Stomach smooth muscle (tissue), 2 donors: ENCODE measurements around the gene PGBD2.

Experiments used
- H3K27ac ChIP-seq: one replicate; pipeline ENCODE4 v1.7.0; 2013; ENCODE audit warnings: mild to moderate bottlenecking, low read length, inconsistent platforms
- H3K27me3 ChIP-seq, 2 donors: one replicate each; pipeline ENCODE4 v1.7.0; 2013; ENCODE audit warnings: low read length in 2 of 2; ENCODE audit not compliant: insufficient read depth in 2 of 2, control insufficient read depth in 1 of 2
- H3K36me3 ChIP-seq, 2 donors: one replicate each; pipeline ENCODE4 v1.7.0; 2013; ENCODE audit warnings: low read length in 2 of 2; ENCODE audit not compliant: control insufficient read depth in 2 of 2, insufficient read depth in 2 of 2
- H3K4me1 ChIP-seq: one replicate; pipeline ENCODE4 v1.7.0; 2013; ENCODE audit warnings: low read length; ENCODE audit not compliant: control insufficient read depth, insufficient read depth
- H3K4me3 ChIP-seq, 2 donors: one replicate each; pipeline ENCODE4 v1.7.0; 2013; ENCODE audit warnings: low read length in 2 of 2
- H3K9ac ChIP-seq, 2 donors: one replicate each; pipeline ENCODE4 v1.7.0; 2013; ENCODE audit warnings: low read length in 2 of 2, mild to moderate bottlenecking in 1 of 2
- H3K9me3 ChIP-seq, 2 donors: one replicate each; pipeline ENCODE4 v1.7.0; 2013; ENCODE audit warnings: low read length in 2 of 2; ENCODE audit not compliant: control insufficient read depth in 2 of 2
- donor health status: healthy.
- donor health status: Pancreatic carcinoma.

The PGBD2 gene

GRCh38 chr1:248906009-248906752 is at the start of gene PGBD2:
Gene PGBD2, plus strand, starts transcription at chr1:248906235. Its CDS starts 7,628 bp downstream, at chr1:248913863.
- H3K9me3 ChIP-seq, result no peaks in the 10 kb centered on the region
- peak within 1 kb of the TSS; percentile 80 to 87 for H3K9ac ChIP-seq
- peak within 1 kb of the TSS; percentile 87 for H3K27ac ChIP-seq
- no peaks in the 10 kb centered on the region for H3K36me3 ChIP-seq
- peaks cover 15% of the 10 kb centered on the region for H3K4me1 ChIP-seq
- H3K4me3 ChIP-seq, result peak within 1 kb of the TSS; percentile 80 to 93
- no peaks in the 10 kb centered on the region for H3K27me3 ChIP-seq

GRCh38 chr1:248857201-248857600 is 48.8 kb upstream of the PGBD2 start:
- Histone ChIP-seq H3K4me3 (peak overlapping the region; percentile 75 to 84), H3K27me3 (no peaks in the 10 kb centered on the region), H3K9ac (no peak overlapping the region), H3K9me3 (no peaks in the 10 kb centered on the region), H3K27ac (no peak overlapping the region), H3K4me1 (peaks cover 23% of the 10 kb centered on the region), H3K36me3 (peaks cover 11 to 19% of the 10 kb centered on the region in 2 donors)

DNA sequence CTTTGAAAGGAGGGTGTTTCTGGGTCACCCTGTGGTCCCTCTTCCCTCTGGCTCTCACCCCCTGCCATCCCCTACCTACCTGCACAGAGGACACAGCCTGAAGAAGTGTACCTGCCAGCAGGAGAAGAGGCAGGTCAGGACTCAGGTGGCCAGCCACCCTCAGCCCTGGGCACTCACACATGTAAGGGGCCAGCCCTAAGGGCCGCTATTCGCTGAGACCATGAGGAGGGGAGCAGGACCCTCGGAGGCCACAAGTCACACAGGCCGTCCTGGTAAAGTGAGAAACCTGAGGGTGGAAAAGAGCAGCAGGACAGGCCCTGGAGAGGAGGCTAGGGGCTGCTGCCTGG is 48.3 kb upstream of the PGBD2 start:
- no peak overlapping the region for H3K27ac ChIP-seq

GRCh38 chr1:248858096-248858890 is 47.7 kb upstream of the PGBD2 start:
- H3K27ac ChIP-seq, result peak overlapping the region; percentile 88
- H3K9ac ChIP-seq, result peak overlapping the region; percentile 79 to 94
- peaks cover 30% of the 10 kb centered on the region for H3K4me1 ChIP-seq
- peaks cover 11 to 17% of the 10 kb centered on the region in 2 donors for H3K36me3 ChIP-seq
- H3K9me3 ChIP-seq, result no peaks in the 10 kb centered on the region
- H3K27me3 ChIP-seq, result no peaks in the 10 kb centered on the region
- peak overlapping the region; percentile 75 to 84 for H3K4me3 ChIP-seq

More for the DNA sequence above, 48.3 kb upstream of the PGBD2 start:
- H3K36me3 ChIP-seq, result peaks cover 11 to 19% of the 10 kb centered on the region in 2 donors
- peak overlapping the region; percentile 75 to 84 for H3K4me3 ChIP-seq
- peaks cover 24% of the 10 kb centered on the region for H3K4me1 ChIP-seq
- H3K9ac ChIP-seq, result peak overlapping the region; percentile 79 to 94
- H3K9me3 ChIP-seq, result no peaks in the 10 kb centered on the region
- H3K27me3 ChIP-seq, result no peaks in the 10 kb centered on the region

DNA sequence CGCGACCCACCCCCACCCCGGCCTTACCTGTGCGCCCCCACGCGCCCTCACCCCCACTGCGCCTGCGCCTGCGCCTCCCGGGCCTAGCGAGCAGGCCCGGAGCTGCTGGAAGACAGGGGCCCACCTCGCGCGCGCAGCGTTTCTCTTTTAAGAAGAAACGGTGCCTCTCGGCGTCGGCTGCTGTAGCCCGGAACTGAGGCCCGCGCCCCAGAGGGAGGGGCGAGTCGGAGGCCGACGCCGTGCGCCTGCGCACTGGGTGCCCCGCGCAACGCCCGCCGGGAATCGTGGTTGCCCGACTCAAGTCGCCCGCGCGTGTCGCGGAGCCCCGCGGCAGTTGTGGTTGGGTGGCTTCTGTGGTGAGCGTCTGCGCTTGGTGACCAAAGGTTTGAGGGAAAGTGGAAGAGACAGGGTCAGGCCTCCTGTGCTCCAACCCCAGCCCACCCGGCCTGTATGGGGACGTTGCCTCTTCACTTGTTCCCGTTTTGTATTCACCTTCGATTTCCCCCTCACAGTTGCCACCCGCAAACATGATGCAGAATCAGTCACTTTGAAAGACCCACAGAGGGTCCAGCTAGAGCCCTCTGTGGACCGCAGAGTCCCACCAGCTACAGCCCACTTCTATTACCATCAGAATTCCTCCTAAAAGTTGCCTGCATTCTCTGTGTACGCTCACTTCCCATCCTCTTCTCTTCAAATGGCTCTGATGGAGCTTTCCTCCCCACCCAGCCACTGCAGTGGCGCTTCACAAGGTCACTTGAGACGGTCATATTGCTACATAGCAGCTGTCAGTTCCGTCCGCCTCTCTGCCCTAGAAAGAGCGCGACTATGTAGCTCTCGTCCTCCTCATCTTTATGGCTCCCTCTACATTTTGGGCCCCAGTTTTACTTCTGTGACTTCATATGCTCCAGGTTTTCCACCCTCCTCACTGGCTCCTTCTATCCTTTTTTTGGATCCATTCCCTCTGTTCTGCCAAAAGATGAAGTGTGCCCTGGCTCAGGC is 46.8 kb upstream of the PGBD2 start, which contains the start of gene ZNF692:
TSS of gene ZNF692 (minus strand) at position 195 of the 999 bp plus-strand sequence. CDS start 776 bp downstream, outside the sequence.
- H3K27me3 ChIP-seq, result no peaks in the 10 kb centered on the region
- peaks cover 2 to 10% of the 10 kb centered on the region in 2 donors for H3K36me3 ChIP-seq
- peaks cover 36% of the 10 kb centered on the region for H3K4me1 ChIP-seq
- H3K9me3 ChIP-seq, result no peaks in the 10 kb centered on the region
- peak within 1 kb of the TSS; percentile 93 to 94 for H3K9ac ChIP-seq
- H3K27ac ChIP-seq, result peak within 1 kb of the TSS; percentile 88
- peak within 1 kb of the TSS; percentile 75 to 84 for H3K4me3 ChIP-seq

DNA sequence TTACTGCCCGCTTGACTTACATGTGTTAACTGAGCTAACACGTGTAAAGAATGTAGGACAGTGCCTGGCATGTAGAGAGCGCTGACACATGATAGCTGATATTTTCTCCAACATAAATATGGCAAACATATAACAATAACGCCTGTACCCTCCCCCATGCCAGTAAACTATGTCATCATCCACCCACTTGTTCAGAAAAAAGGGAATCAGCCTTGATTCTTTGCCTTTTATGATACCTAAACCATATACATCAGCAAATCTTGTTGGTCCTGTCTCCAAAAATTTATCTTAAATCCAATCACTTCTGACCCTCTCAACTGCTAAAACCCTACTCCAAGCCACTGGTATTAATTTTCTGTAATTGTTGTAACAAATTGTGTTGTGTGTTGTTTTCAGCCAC is 46.0 kb upstream of the PGBD2 start:
- Histone ChIP-seq H3K27ac (peak overlapping the region; percentile 88), H3K4me3 (peak overlapping the region in 1 of 2 donors; percentile 84), H3K9me3 (no peaks in the 10 kb centered on the region), H3K27me3 (no peaks in the 10 kb centered on the region), H3K36me3 (peaks cover 0 to 4% of the 10 kb centered on the region in 2 donors), H3K4me1 (peaks cover 36% of the 10 kb centered on the region), H3K9ac (peak overlapping the region in 1 of 2 donors; percentile 94)

DNA sequence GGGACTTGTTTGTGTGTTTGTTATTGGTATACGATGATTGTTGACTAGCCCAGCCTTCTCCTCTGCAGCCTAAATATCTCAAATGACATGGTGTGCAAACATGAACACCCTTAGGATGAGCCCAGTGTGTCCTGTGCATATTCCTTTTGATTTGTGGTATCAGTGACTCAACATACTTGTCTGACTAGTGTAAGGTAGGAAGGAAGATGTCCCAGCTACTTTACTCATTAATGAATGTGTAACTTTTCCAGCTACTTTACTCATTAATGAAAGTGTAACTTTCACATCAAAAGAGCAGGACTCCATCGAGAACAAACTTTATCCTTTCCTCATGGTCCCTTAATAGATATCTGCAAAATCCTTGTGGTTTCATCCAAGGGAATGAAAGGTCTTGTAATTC is 44.4 kb upstream of the PGBD2 start:
- H3K27ac ChIP-seq, result no peak overlapping the region
- H3K9ac ChIP-seq, result no peak overlapping the region
- no peaks in the 10 kb centered on the region for H3K36me3 ChIP-seq
- H3K4me1 ChIP-seq, result peaks cover 34% of the 10 kb centered on the region
- H3K27me3 ChIP-seq, result no peaks in the 10 kb centered on the region
- no peaks in the 10 kb centered on the region for H3K9me3 ChIP-seq
- H3K4me3 ChIP-seq, result no peak overlapping the region

- Histone ChIP-seq H3K27me3 (no peaks in the 10 kb centered on the region), H3K9me3 (no peaks in the 10 kb centered on the region), H3K9ac (peak overlapping the region; percentile 21 to 58), H3K4me1 (peaks cover 29% of the 10 kb centered on the region), H3K27ac (peak overlapping the region; percentile 31), H3K4me3 (peak overlapping the region; percentile 74 to 79), H3K36me3 (no peaks in the 10 kb centered on the region)
Observed at GRCh38 chr1:248862695-248862997, 43.4 kb upstream of the PGBD2 start.

DNA sequence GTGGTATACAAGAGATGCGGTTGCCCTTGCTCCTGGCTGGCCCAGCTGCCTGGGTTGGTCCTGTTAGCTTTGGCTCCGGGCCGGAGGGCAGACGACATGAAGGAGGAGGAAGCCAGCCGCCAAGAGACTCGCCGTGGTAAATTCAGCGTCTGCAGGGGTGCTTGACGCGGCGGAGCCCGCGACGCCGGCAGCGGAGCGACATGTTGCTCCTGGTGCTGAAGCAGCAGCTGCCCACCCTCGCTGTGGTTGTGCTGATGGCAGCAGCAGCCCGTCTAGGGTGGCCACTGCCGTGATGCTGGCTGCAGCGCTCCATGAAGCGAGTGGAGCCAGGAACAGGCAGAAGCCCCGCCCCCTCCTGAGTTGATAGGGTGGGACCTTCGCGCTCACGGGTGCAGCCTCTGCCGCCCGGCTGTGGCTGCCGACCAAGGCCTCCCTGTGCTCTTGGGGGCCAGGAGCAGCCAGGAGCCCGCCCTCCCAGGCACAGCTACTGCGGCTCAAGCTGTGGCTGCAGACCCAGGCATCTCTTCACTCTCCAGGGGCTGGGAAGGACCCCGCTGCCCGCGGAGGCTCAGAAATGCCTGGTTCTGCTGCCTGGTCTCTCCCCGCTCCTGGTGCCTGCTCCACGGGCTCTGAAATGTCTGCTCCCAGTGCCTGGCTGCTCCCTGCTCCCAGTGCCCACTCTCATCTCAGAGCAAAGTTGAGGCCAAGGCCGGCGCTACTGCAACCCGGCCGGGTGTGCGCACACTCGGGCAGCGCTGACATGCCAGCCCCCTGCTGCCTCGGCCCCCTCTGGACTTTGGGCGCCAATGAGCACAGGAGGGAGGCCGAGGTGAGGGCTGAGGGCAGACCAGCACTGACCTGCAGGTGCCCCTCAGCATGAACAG is 42.8 kb upstream of the PGBD2 start:
- Histone ChIP-seq H3K4me3 (peak overlapping the region; percentile 74 to 79), H3K9me3 (no peaks in the 10 kb centered on the region), H3K9ac (peak overlapping the region; percentile 21 to 58), H3K36me3 (no peaks in the 10 kb centered on the region), H3K27ac (peak overlapping the region; percentile 31), H3K4me1 (peaks cover 25% of the 10 kb centered on the region), H3K27me3 (no peaks in the 10 kb centered on the region)
